GM18505 (cell line): ENCODE measurements around the gene PSMA6.
"Not testable (repeated sequence)": the region's sequence is repeated elsewhere in the genome, so short reads cannot be mapped to it uniquely, and the experiment has no call there.

Experiments used
- ATAC-seq: cut with Tn5 transposase; IDR thresholded peaks from one replicate; pipeline ENCODE4 v1.9.1; 2021; ENCODE audit not compliant: unreplicated experiment
- POLR2A ChIP-seq: IDR thresholded peaks from 4 replicates; pipeline ENCODE4 v1.6.1; 2011; ENCODE audit warnings: borderline replicate concordance; ENCODE audit not compliant: insufficient read depth, insufficient read length; ENCODE audit errors: extremely low read depth

Gene PSMA6

GRCh38 chr14:35306114-35306513 is 13.9 kb downstream of the PSMA6 start:
- ATAC-seq: no peak
- TF ChIP-seq POLR2A: no peak

GRCh38 chr14:35317820-35318219 is 25.6 kb downstream of the PSMA6 start:
- no peak for TF ChIP-seq POLR2A
- no peak for ATAC-seq

DNA sequence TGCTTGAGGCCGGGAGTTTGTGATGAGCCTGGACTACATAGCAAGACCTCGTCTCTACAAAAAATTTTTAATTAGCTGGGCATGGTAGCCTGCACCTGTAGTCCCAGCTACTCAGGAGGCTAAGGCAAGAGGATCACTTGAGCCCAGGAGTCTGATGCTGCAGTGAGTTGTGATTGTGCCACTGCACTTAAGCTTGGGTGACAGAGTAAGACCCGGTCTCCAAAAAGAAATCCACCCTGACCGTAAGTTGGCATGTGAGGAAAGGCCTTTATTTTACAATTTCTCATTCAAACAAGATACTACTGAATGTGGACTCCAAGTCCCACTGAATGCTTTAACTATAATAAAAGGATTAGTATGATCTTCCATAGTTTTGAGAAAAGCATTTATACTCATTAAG is 27.3 kb downstream of the PSMA6 start:
- ATAC-seq: no peak
- no peak for TF ChIP-seq POLR2A

- no peak for TF ChIP-seq POLR2A
- ATAC-seq: no peak
Measured at GRCh38 chr14:35320472-35320871, 28.3 kb downstream of the PSMA6 start.

DNA sequence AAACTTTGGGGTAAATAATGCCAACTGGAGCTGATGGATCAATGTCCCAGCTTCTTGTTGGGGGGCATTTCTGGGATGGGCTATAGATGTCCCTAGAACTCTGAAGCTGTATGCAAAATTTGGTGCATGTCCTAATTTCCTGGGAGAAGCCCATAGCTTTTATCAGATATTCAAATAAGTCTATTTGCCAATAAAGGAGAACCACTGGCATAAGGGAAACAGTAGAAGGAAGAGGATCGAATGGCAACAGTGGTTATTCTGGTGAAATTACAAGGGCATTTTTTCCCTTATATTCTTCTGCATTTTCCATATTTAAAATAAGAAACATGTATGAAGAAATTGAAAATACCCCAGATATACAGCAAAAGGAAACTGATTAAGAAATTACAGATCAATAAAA is 34.2 kb downstream of the PSMA6 start:
- TF ChIP-seq POLR2A: no peak
- no peak for ATAC-seq

DNA sequence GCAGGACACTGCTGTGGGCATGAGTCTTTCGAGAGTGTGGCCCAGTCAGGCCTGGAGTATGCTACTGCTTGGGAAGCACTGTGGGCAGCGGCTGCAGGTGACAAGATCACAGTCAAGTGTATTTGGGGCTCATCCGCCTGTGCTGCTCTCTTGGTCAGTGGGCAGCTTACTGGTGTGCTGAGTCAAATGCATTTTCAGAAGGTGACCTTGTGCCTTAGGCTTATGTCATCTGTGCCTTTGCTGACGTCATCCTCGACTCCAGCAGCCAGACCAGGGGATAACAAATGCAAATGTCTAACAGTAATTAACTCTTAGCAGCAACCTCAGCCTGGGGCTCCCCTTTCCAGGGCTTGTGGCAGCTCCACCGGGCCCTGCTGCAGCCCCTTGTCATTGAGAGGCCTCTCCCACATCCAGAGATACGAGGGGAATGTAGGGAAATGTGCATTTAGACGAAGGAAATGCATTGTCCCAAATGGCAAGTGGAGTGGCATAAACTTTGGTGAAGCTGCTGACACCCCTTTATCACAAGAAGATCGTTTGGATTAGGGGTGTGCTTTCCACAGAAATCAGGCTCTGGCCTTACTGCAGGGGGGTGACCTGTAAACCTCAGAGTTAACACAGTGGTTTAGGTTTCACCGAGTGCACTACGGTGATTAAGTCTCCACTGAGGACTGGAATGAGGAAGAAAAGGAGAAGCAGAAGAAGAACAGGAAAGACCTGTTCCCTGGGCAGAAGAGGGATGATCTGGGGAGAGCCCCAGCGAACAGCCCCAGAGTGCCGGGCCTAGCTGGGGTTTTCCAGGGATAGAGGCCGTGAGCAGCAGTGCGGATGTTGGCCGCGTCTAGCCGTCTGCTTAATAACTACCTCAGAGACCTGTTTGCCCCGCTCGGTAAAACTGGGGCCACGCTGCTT is 39.7 kb downstream of the PSMA6 start:
- no peak for ATAC-seq
- no peak for TF ChIP-seq POLR2A

- no peak for TF ChIP-seq POLR2A
- ATAC-seq: no peak
Measured at GRCh38 chr14:35332517-35333263, 40.5 kb downstream of the PSMA6 start.

GRCh38 chr14:35333264-35333730 is 41.1 kb downstream of the PSMA6 start:
- no peak for ATAC-seq
- no peak for TF ChIP-seq POLR2A

- ATAC-seq: no peak
- TF ChIP-seq POLR2A: no peak
Measured at GRCh38 chr14:35333797-35334743, 41.9 kb downstream of the PSMA6 start.

DNA sequence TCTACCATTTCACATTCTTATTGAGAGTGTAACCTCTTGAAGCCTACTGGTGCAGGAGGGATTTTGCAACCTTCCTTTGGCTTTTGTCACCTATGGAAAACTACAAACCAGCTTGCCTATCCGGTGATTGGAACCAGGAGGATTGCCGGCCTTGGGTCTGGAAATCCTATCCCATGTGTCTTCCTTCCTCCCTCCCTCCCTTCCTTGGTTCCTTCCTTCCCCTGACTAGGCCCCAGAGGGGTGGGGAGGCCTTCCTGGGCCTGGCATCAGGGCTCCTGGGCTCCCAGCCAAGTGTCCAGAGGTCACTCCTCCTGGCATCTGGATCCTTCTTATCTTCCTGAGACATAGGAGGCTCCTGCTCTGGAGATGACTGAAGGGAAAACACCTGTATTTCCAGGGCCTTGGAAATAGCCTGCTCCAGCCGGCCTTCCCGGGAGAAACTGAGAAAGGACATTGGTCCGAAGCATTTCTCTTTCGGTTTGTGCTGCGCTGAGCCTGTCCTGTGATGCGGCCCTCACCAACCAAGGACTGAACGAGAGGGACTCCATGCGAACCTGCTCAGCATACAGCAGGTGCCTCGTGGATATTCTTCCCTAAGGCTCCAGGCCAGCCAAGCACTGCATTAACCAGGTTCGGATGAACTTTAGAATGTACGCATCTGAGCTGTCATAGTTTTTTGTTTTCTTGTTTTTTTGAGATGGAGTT is 43.4 kb downstream of the PSMA6 start:
- ATAC-seq: no peak
- TF ChIP-seq POLR2A: no peak

- ATAC-seq: not testable (repeated sequence)
Measured at GRCh38 chr14:35336171-35336493, 44.0 kb downstream of the PSMA6 start.

GRCh38 chr14:35336494-35337268 is 44.5 kb downstream of the PSMA6 start:
- no peak for ATAC-seq
- TF ChIP-seq POLR2A: no peak
